CD4-positive, alpha-beta T cell treated with Interleukin-1 beta for 1 hour (primary cell): ENCODE measurements around the gene DLD.
"Not testable (repeated sequence)": the region's sequence is repeated elsewhere in the genome, so short reads cannot be mapped to it uniquely, and the experiment has no call there.

Source experiments
- DNase-seq, 2 donors: peaks; one replicate each; pipeline ENCODE4 v3.0.0-alpha.2; 2020 to 2022

The DLD gene

GRCh38 chr7:107890962-107891635 lies at the start of gene DLD:
Gene DLD (plus strand): TSS chr7:107891183. CDS start chr7:107891251, 68 bp downstream.
- DNase-seq, result peak; percentile 91 to 93

- no peak for DNase-seq
Observed at GRCh38 chr7:107842213-107842612, 48.8 kb upstream of the DLD start.

- DNase-seq, result no peak
Observed at GRCh38 chr7:107843184-107843583, 47.8 kb upstream of the DLD start.

GRCh38 chr7:107846324-107846723 lies 44.7 kb upstream of the DLD start:
- no peak for DNase-seq

- no peak for DNase-seq
Observed at GRCh38 chr7:107847168-107847835, 43.7 kb upstream of the DLD start.

GRCh38 chr7:107847836-107848175 lies 43.2 kb upstream of the DLD start:
- not testable (repeated sequence) for DNase-seq

- not testable (repeated sequence) for DNase-seq
Observed at GRCh38 chr7:107848211-107848610, 42.8 kb upstream of the DLD start.

GRCh38 chr7:107850216-107850615 lies 40.8 kb upstream of the DLD start:
- DNase-seq, result no peak

GRCh38 chr7:107850643-107851042 lies 40.3 kb upstream of the DLD start:
- no peak for DNase-seq

GRCh38 chr7:107854454-107854853 lies 36.5 kb upstream of the DLD start:
- DNase-seq, result no peak

GRCh38 chr7:107854989-107855388 lies 36.0 kb upstream of the DLD start:
- DNase-seq, result no peak

GRCh38 chr7:107856806-107857540 lies 34.0 kb upstream of the DLD start:
- DNase-seq, result peak; percentile 14 to 44

- no peak for DNase-seq
Observed at GRCh38 chr7:107857541-107857912, 33.5 kb upstream of the DLD start.

GRCh38 chr7:107858280-107858679 lies 32.7 kb upstream of the DLD start:
- no peak for DNase-seq

GRCh38 chr7:107860279-107860961 lies 30.6 kb upstream of the DLD start:
- DNase-seq, result no peak

GRCh38 chr7:107860981-107861652 lies 29.9 kb upstream of the DLD start:
- DNase-seq, result no peak

- DNase-seq, result no peak
Observed at GRCh38 chr7:107865956-107866775, 24.8 kb upstream of the DLD start.

- DNase-seq, result no peak
Observed at GRCh38 chr7:107867858-107868466, 23.0 kb upstream of the DLD start.

GRCh38 chr7:107870427-107871000 lies 20.5 kb upstream of the DLD start:
- no peak for DNase-seq

- no peak for DNase-seq
Observed at GRCh38 chr7:107874111-107874510, 16.9 kb upstream of the DLD start.
